ENCODE measurements around the gene MINK1.
A peak's percentile ranks its signal among the peaks of the same experiment; 100 is the strongest.

The MINK1 gene

DNA sequence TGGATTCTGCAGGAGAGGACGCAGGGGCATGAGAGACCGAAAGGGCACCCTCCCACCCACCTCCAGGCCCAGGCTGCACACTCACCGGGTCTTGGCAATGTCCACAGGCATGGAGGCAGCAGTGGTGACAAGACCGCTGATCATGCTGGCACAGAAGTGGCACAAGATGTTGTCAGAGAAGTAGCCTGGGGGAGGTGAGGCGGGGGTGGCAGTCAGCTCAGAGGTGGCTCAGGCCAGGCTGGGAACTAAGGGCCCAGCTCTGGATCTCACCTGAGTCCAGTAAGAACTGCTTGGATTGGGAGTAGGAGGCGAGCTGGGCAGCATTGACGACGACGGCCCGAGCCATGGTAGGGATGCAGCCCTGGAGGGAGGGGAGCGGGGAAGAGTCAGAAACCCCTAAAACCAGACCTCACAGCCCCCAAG is 104.9 kb downstream of the MINK1 start:
- TF ChIP-seq CTBP1 (IDR thresholded peaks at IDR 0.05; ENCODE audit: borderline replicate concordance): no peak
- ChIA-PET CTCF (no interaction called here), POLR2A (interaction anchor here (3.5 kb wide), 1 partner anchor 29 kb away, joined by 38 read pairs; no protein-coding TSS in a partner anchor)
- DNase-seq (ENCODE audit: extremely low spot score): no peak

DNA sequence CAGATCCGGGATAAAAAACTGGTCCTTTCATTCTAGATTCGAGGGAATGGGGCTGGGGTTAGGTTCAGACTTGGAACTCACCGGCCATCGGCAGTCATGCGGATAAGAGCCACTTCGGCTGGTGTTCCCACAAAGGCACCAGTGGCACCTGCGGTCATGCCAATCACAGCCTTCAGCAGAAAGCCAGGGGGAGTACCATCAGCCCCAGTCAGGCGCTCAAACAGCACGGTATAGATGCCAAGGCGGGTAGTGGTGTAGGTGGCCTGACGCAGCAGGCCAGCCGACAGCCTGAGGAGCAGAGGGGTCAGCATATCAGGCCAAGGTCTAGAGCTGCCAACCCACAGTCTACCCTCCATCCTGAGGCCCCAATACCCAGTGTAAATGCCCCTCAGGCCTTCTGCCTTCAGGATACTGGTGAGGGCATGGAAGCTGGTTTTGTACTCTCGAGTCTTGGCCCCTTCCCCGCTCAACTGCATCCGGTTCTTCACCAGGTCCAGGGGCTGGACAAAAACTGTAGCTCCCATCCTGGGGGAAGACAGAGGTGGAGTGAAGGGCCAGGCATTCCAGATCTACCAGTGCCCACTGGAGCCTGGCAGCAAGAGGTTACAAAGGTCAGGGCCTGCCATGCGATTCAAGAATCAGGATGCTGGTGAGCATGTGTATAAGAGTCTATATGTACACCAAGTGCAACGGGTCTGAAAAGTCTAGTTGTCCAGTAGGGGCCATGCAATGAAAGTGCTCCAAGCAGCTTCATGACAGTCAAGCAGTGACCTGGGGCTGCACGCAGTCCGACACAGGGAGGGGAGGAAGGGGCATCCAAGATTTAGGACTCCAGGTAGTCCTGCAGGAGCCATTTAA is 105.8 kb downstream of the MINK1 start:
- ChIA-PET POLR2A (interaction anchor here (1.1 to 3.5 kb wide), 14 partner anchors 10 to 384 kb away, joined by 3 to 101 read pairs (median 13); partner anchors contain the start of genes CAMTA2, ENO3, MYBBP1A and PFN1), CTCF (interaction anchor here (0.8 kb wide), 1 partner anchor 35 kb away, joined by 3 read pairs; the partner anchor contains the start of gene CHRNE)
- DNase-seq (ENCODE audit: extremely low spot score): no peak
- TF ChIP-seq, protein P1, sequence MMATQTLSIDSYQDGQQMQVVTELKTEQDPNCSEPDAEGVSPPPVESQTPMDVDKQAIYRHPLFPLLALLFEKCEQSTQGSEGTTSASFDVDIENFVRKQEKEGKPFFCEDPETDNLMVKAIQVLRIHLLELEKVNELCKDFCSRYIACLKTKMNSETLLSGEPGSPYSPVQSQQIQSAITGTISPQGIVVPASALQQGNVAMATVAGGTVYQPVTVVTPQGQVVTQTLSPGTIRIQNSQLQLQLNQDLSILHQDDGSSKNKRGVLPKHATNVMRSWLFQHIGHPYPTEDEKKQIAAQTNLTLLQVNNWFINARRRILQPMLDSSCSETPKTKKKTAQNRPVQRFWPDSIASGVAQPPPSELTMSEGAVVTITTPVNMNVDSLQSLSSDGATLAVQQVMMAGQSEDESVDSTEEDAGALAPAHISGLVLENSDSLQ (IDR thresholded peaks at IDR 0.05): no peak
- TF ChIP-seq FOXK2 (IDR thresholded peaks at IDR 0.05) (no peak), TARDBP (IDR thresholded peaks at IDR 0.05) (no peak), SUZ12 (IDR thresholded peaks at IDR 0.05) (no peak), CTBP1 (IDR thresholded peaks at IDR 0.05; ENCODE audit: borderline replicate concordance) (no peak), FOXA1 (IDR thresholded peaks at IDR 0.05) (no peak), LEF1 (IDR thresholded peaks at IDR 0.05; ENCODE audit: borderline replicate concordance) (no peak), NFRKB (IDR thresholded peaks at IDR 0.05) (no peak), BHLHE40 (IDR thresholded peaks at IDR 0.05; ENCODE audit: borderline replicate concordance) (no peak), ARNT (IDR thresholded peaks at IDR 0.05) (no peak), FOXM1 (IDR thresholded peaks at IDR 0.05; ENCODE audit: borderline replicate concordance) (no peak), L3MBTL2 (conservative IDR thresholded peaks at IDR 0.05) (no peak)

DNA sequence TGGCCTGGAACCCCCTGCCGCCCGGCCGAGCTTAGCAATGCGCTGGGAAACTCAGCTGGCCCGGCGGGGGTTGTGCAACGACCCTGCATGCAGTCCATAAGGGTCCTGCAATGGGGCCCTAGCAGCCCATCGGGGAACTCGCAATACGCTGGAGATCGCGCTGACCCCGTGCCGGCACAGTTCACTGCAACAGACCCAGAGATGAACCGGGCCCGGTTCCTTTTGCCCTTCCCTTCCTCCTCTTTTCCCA is 106.3 kb downstream of the MINK1 start:
- DNase-seq (ENCODE audit: extremely low spot score): no peak
- TF ChIP-seq FOXA1 (IDR thresholded peaks at IDR 0.05) (no peak), SUZ12 (IDR thresholded peaks at IDR 0.05) (no peak), ARNT (IDR thresholded peaks at IDR 0.05) (no peak), ELF4 (IDR thresholded peaks at IDR 0.05) (no peak), ZNF384 (IDR thresholded peaks at IDR 0.05) (no peak), TARDBP (IDR thresholded peaks at IDR 0.05) (no peak), NFRKB (IDR thresholded peaks at IDR 0.05) (no peak)
- TF ChIP-seq, protein P1 (IDR thresholded peaks at IDR 0.05): no peak
- POLR2A ChIA-PET: interaction anchor here (0.8 to 3.5 kb wide), 25 partner anchors 10 to 384 kb away, joined by 3 to 101 read pairs (median 6); partner anchors contain the start of genes CAMTA2, ENO3, INCA1 and KIF1C
- CTCF ChIA-PET: interaction anchor here (0.8 kb wide), 1 partner anchor 36 kb away, joined by 3 read pairs; the partner anchor contains the start of gene CHRNE

DNA sequence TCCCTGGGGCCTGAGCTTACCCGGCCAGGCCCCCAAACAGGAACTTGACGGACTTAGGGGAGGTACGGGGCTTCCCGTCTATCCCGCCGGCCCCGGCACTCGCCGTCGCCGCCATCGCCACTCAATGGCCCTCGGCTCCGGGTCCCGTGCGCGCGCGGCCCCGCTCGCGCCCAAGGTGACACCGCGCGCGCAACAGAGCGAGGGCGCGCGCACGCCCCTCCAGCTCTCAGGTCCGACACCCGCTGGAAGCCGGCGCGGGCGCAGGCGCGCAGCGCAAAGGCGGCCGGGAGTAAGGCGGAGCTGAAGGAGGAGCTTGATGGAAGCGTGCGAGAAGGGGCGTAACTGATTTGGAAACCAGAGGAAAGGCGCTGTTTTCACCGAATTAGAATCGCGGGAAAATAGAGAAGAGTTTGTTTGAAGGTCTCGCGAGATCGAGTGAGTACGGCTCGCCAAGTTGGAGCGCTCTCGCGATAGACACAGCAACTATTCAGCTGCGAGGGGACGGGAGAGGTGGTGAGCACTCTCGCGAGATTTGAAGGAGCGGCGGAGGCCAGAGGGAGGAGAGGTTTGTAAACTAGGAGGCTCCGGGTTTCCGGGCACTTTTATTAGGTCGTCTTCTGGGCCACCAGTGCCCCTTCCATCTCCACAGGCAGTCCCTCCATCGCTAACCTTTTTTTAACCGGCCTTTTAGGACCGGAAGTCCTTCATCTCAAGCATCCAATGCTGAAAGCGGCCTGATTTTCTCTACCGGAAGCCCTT is 106.8 kb downstream of the MINK1 start, which contains the start of the genes RNF167 and SLC25A11:
Gene RNF167, plus strand, starts transcription at position 473 of the 759 bp plus-strand sequence. CDS start 642 bp downstream, outside the sequence.
Gene SLC25A11, minus strand, starts transcription at position 251 of the 759 bp plus-strand sequence. Its CDS starts 136 bp downstream, at position 115.
- ChIA-PET POLR2A (interaction anchor here (0.6 to 3.5 kb wide), 34 partner anchors 11 to 440 kb away, joined by 3 to 101 read pairs (median 4); partner anchors contain the start of genes CAMTA2, ENO3, INCA1 and KIF1C), CTCF (interaction anchor here (0.8 to 1.0 kb wide), 4 partner anchors 12 to 363 kb away, joined by 3 to 5 read pairs (median 3); partner anchors contain the start of gene CHRNE)
- TF ChIP-seq SUZ12 (IDR thresholded peaks at IDR 0.05): no peak
- no peak for TF ChIP-seq HDGF (IDR thresholded peaks at IDR 0.05; ENCODE audit: borderline replicate concordance)
- no peak for TF ChIP-seq ARNT (IDR thresholded peaks at IDR 0.05)
- TF ChIP-seq L3MBTL2 (conservative IDR thresholded peaks at IDR 0.05): peak; percentile 31
- TF ChIP-seq CTBP1 (IDR thresholded peaks at IDR 0.05; ENCODE audit: borderline replicate concordance): no peak
- TF ChIP-seq SP1 (IDR thresholded peaks at IDR 0.05): peak; percentile 94
- TF ChIP-seq, protein P1 (IDR thresholded peaks at IDR 0.05): peak; percentile 81
- TF ChIP-seq ELF4 (IDR thresholded peaks at IDR 0.05): peak; percentile 70
- peak; percentile 96 for DNase-seq (ENCODE audit: extremely low spot score)

DNA sequence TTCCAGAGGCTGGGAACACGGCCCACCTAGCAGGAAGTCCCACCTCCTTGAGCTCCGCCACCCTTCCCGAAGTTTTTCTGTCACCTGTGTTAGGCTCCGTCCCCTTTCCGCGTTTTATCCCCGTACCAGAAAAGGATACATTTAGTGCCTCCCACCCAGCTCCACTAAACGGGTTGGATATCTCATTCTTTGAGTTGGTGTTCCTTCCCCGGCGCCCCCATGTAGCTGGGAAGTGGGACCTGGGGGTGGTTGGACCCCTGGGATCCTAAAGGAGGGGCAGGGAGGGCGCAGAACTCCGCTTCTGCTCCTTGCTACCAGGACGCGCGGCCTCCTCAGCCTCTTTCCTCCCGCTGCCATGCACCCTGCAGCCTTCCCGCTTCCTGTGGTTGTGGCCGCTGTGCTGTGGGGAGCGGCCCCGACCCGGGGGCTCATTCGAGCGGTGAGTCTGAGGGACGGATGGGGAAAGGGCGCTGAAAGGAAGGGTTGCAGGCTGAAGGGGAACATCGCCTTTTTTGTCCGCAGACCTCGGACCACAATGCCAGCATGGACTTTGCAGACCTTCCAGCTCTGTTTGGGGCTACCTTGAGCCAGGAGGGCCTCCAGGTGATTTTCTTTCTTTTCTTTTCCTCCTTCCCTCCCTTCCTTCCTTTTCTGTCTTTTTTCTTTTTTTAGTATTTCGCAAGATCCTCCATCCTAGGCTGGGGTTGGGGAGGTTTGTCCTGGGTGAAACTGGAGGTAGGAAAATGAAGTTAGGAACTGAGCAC is 107.6 kb downstream of the MINK1 start:
- DNase-seq (ENCODE audit: extremely low spot score): peak; percentile 83
- no peak for TF ChIP-seq ARNT (IDR thresholded peaks at IDR 0.05)
- peak; percentile 15; the same call in 1 of the 2 replicates for TF ChIP-seq ELF4 (IDR thresholded peaks at IDR 0.05)
- CTCF ChIA-PET: interaction anchor here (0.9 to 1.1 kb wide), 4 partner anchors 11 to 364 kb away, joined by 3 to 5 read pairs (median 3); partner anchors contain the start of gene CAMTA2
- POLR2A ChIA-PET: interaction anchor here (0.6 to 3.5 kb wide), 29 partner anchors 10 to 441 kb away, joined by 3 to 101 read pairs (median 6); partner anchors contain the start of genes CAMTA2, ENO3, INCA1 and KIF1C
